A673 (cell line): ENCODE results near the gene SLIT1. TPM values are rescaled to one million over a fixed set of nuclear protein-coding genes. Genes with fewer than 3 reads are reported as not detected.
A peak's percentile ranks its signal among the peaks of the same experiment; 100 is the strongest.

Experiments
- BruUV-seq: library from RNA; stranded (reverse); fragments of 400-500 nt; replicated peaks from 2 replicates; lab custom pipeline; 2021; lab: Mats Ljungman, UMichigan
- CTCF ChIA-PET: fragments of 300-600 bp; sonication (Branson Sonifier 250); formaldehyde crosslinking; loops from one replicate; lab custom pipeline; 2022; ENCODE audit warnings: antibody characterized with exemption; lab: Charles Lee
- POLR2A ChIA-PET: fragments of 300-600 bp; sonication (Branson Sonifier 250); formaldehyde crosslinking; loops from one replicate; lab custom pipeline; 2022; ENCODE audit warnings: antibody characterized with exemption; ENCODE audit not compliant: low non-redundant PET; lab: Charles Lee
- DNase-seq: peaks from one replicate; pipeline ENCODE4 v3.0.0-alpha.2; 2015; ENCODE audit warnings: low spot score
- H3K27ac ChIP-seq: fragments of 200-600 bp; sonication (generic); 2 replicates; pipeline ENCODE4 v1.5.1; 2016; ENCODE audit warnings: mixed run types, low read depth, mild to moderate bottlenecking, mixed read lengths, antibody characterized with exemption, low read length; ENCODE audit not compliant: poor library complexity, severe bottlenecking
- H3K27me3 ChIP-seq: fragments of 200-600 bp; sonication (generic); replicated peaks from 2 replicates; pipeline ENCODE4 v1.6.1; 2017; ENCODE audit warnings: mixed run types, low read depth, mild to moderate bottlenecking, mixed read lengths, antibody characterized with exemption, low read length; ENCODE audit not compliant: insufficient read depth, poor library complexity
- H3K36me3 ChIP-seq: fragments of 200-600 bp; sonication (generic); 2 replicates; pipeline ENCODE4 v1.6.1; 2016; ENCODE audit warnings: mixed run types, mild to moderate bottlenecking, mixed read lengths, antibody characterized with exemption, low read length; ENCODE audit not compliant: insufficient read depth, poor library complexity, severe bottlenecking
- H3K4me1 ChIP-seq: fragments of 200-600 bp; sonication (generic); 2 replicates; pipeline ENCODE4 v1.6.1; 2017; ENCODE audit warnings: mixed run types, mild to moderate bottlenecking, mixed read lengths, antibody characterized with exemption, low read length; ENCODE audit not compliant: insufficient read depth, poor library complexity, severe bottlenecking
- H3K4me3 ChIP-seq: fragments of 200-600 bp; sonication (generic); 2 replicates; pipeline ENCODE4 v1.5.1; 2016; ENCODE audit warnings: low read depth, mixed run types, mild to moderate bottlenecking, mixed read lengths, low read length; ENCODE audit not compliant: poor library complexity, severe bottlenecking
- H3K9me3 ChIP-seq: fragments of 200-600 bp; sonication (generic); 2 replicates; pipeline ENCODE4 v1.6.1; 2016; ENCODE audit warnings: mixed run types, low read depth, mild to moderate bottlenecking, mixed read lengths, antibody characterized with exemption, low read length; ENCODE audit not compliant: poor library complexity, severe bottlenecking
- CTCF ChIP-seq: fragments of 300-800, 200-600 bp; sonication (generic); conservative IDR thresholded peaks from 2 replicates; pipeline ENCODE4 v1.5.1; 2017; ENCODE audit warnings: low read depth, mild to moderate bottlenecking, antibody characterized with exemption, low read length, moderate library complexity, mixed read lengths
- EZH2 ChIP-seq: fragments of 200-600 bp; sonication (generic); IDR thresholded peaks from 2 replicates; pipeline ENCODE4 v1.6.1; 2017; ENCODE audit warnings: borderline replicate concordance, low read depth, mild to moderate bottlenecking, mixed read lengths, antibody characterized with exemption, low read length; ENCODE audit not compliant: poor library complexity, severe bottlenecking
- intact Hi-C: fragments of 100-400 bp; cut with micrococcal nuclease; formaldehyde crosslinking; loops from one replicate; pipeline ENCODE4 v1.10.0; 2022; ENCODE audit not compliant: unreplicated experiment
- total RNA-seq: library from RNA; stranded (reverse); gene quantifications from 2 replicates; pipeline ENCODE4 v1.2.3, GENCODE V29; 2021

SLIT1 gene
- total RNA-seq, 1 experiment from 2014 or later: 0.43 TPM

GRCh38 chr10:97132273-97132672, 53.5 kb downstream of the SLIT1 start:
- peaks cover under 1% of the 10 kb centered on the region for H3K27me3 ChIP-seq
- CTCF ChIA-PET: no interaction called here
- intact Hi-C loops: no loop called here
- H3K27ac ChIP-seq: no peak overlapping the region
- no peak overlapping the region for H3K4me3 ChIP-seq
- POLR2A ChIA-PET: no interaction called here
- no peaks in the 10 kb centered on the region for H3K36me3 ChIP-seq
- BruUV-seq: no TSS peak
- no peak for TF ChIP-seq EZH2
- TF ChIP-seq CTCF: no peak
- no peaks in the 10 kb centered on the region for H3K4me1 ChIP-seq
- H3K9me3 ChIP-seq: no peaks in the 10 kb centered on the region
- no peak for DNase-seq

DNA sequence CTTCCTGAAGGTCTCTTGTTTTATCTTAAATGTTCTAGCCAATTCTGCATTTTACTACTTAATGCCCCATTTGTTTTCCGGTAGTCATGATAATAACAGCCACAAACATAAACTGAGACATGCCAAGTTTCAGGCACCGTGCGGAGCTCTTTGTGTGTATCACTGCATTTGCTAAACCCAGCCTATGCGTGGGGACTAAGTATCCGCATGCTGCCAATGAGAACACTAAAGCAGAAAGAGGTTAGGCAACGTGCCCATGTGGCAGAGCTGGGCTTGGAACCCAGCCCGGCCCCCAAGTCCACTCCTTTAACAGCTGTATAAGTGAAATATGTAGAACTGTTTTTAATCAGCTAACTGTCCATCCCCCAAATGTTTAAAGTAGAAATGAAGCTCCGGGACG, 54.1 kb downstream of the SLIT1 start:
- Histone ChIP-seq H3K9me3 (no peaks in the 10 kb centered on the region), H3K27ac (no peak overlapping the region), H3K4me3 (no peak overlapping the region), H3K36me3 (no peaks in the 10 kb centered on the region), H3K27me3 (no peaks in the 10 kb centered on the region), H3K4me1 (no peaks in the 10 kb centered on the region)
- ChIA-PET CTCF (no interaction called here), POLR2A (no interaction called here)
- intact Hi-C loops: no loop called here
- DNase-seq: peak; percentile 48
- TF ChIP-seq EZH2: no peak
- no peak for TF ChIP-seq CTCF
- no TSS peak for BruUV-seq

- intact Hi-C loops: no loop called here
- CTCF ChIA-PET: no interaction called here
- POLR2A ChIA-PET: no interaction called here
- no peaks in the 10 kb centered on the region for H3K27me3 ChIP-seq
- no peak overlapping the region for H3K27ac ChIP-seq
- no peak for TF ChIP-seq EZH2
- TF ChIP-seq CTCF: no peak
- DNase-seq: no peak
- BruUV-seq: no TSS peak
- H3K4me1 ChIP-seq: no peaks in the 10 kb centered on the region
- H3K9me3 ChIP-seq: no peaks in the 10 kb centered on the region
- H3K4me3 ChIP-seq: no peak overlapping the region
- H3K36me3 ChIP-seq: no peaks in the 10 kb centered on the region
These were observed 54.6 kb downstream of the SLIT1 start for GRCh38 chr10:97131181-97131628.
